Panc1 (cell line): ENCODE results near the gene N4BP2L1. TPM values are rescaled to one million over a fixed set of nuclear protein-coding genes. Genes with fewer than 3 reads are reported as not detected.

Experiments used
- ATAC-seq: fragments of 200-7000 bp; cut with Tn5 transposase; 2 replicates; pipeline ENCODE4 v1.9.1; 2020; ENCODE audit warnings: mild to moderate bottlenecking, moderate library complexity
- BruUV-seq: library from RNA; stranded (reverse); fragments of 400-500 nt; replicated peaks from 2 replicates; lab custom pipeline; 2021; lab: Mats Ljungman, UMichigan
- CTCF ChIA-PET: fragments of 300-600 bp; sonication (Branson Sonifier 250); formaldehyde crosslinking; loops from one replicate; lab custom pipeline; 2022; ENCODE audit warnings: antibody characterized with exemption; lab: Charles Lee
- POLR2A ChIA-PET: fragments of 300-600 bp; sonication (Branson Sonifier 250); formaldehyde crosslinking; loops from one replicate; lab custom pipeline; 2022; ENCODE audit warnings: antibody characterized with exemption; lab: Charles Lee
- DNase-seq: peaks from one replicate; pipeline ENCODE4 v3.0.0-alpha.2; 2010; ENCODE audit warnings: low read depth, low spot score
- H3K27ac ChIP-seq: 2 replicates; pipeline ENCODE4 v1.5.1; 2011; ENCODE audit warnings: mild to moderate bottlenecking, low read length, inconsistent platforms
- H3K27me3 ChIP-seq: fragments of 200-500 bp; sonication (Bioruptor generic); 2 replicates; pipeline ENCODE4 v1.6.0; 2014; ENCODE audit warnings: low read length, inconsistent platforms; ENCODE audit not compliant: control insufficient read depth, insufficient read depth
- H3K36me3 ChIP-seq: fragments of 200-500 bp; sonication (Bioruptor generic); 2 replicates; pipeline ENCODE4 v1.5.1; 2014; ENCODE audit warnings: inconsistent platforms, mild to moderate bottlenecking, low read length, moderate library complexity; ENCODE audit not compliant: control insufficient read depth, insufficient read depth
- H3K4me1 ChIP-seq: 2 replicates; pipeline ENCODE4 v1.5.1; 2011; ENCODE audit warnings: inconsistent platforms, mild to moderate bottlenecking, low read length, moderate library complexity; ENCODE audit not compliant: control insufficient read depth, insufficient read depth
- H3K4me3 ChIP-seq, 2 experiments: 2 replicates each; pipeline ENCODE4 v1.5.1; 2011 to 2012; ENCODE audit warnings: low read depth in 2 of 2, low read length in 2 of 2, mild to moderate bottlenecking in 2 of 2, inconsistent platforms in 1 of 2, moderate library complexity in 1 of 2
- H3K9me3 ChIP-seq: fragments of 200-500 bp; sonication (Bioruptor generic); 2 replicates; pipeline ENCODE4 v1.5.1; 2014; ENCODE audit warnings: low read depth, mild to moderate bottlenecking, inconsistent platforms, low read length, moderate library complexity; ENCODE audit not compliant: control insufficient read depth, insufficient read depth
- CTCF ChIP-seq: fragments of 450-650 bp; IDR thresholded peaks from 2 replicates; pipeline ENCODE4 v1.5.1; 2017; ENCODE audit warnings: mild to moderate bottlenecking
- POLR2AphosphoS5 ChIP-seq: IDR thresholded peaks from 2 replicates; pipeline ENCODE4 v1.6.1; 2012; ENCODE audit warnings: mild to moderate bottlenecking, low read depth, low read length, moderate library complexity
- REST ChIP-seq, 2 experiments: IDR thresholded peaks; 2 replicates each; pipeline ENCODE4 v1.6.1; 2011 to 2012; ENCODE audit warnings: low read depth in 2 of 2, control low read depth in 1 of 2, low read length in 1 of 2, mild to moderate bottlenecking in 1 of 2, moderate library complexity in 1 of 2; ENCODE audit not compliant: insufficient read depth in 1 of 2
- SIN3A ChIP-seq: IDR thresholded peaks from 2 replicates; pipeline ENCODE4 v1.6.1; 2012; ENCODE audit warnings: low read depth, mild to moderate bottlenecking, low read length, moderate library complexity, borderline replicate concordance; ENCODE audit not compliant: insufficient read depth
- TCF7L2 ChIP-seq: IDR thresholded peaks from 2 replicates; pipeline ENCODE4 v1.6.1; 2011; ENCODE audit warnings: mild to moderate bottlenecking, low read depth, low read length, inconsistent platforms
- in situ Hi-C: cut with HindIII; loops from 2 replicates; pipeline ENCODE4 v1.10.0; 2016; ENCODE audit warnings: low sequenced_read_pairs, low pct_unique_long_range_greater_than_20kb
- intact Hi-C: fragments of 100-400 bp; cut with micrococcal nuclease; formaldehyde crosslinking; loops from one replicate; pipeline ENCODE4 v1.10.0; 2022; ENCODE audit not compliant: unreplicated experiment
- total RNA-seq: library from RNA; stranded (reverse); gene quantifications from one replicate; pipeline ENCODE4 v1.2.1, GENCODE V29; 2021; ENCODE audit not compliant: unreplicated experiment

Gene N4BP2L1
- total RNA-seq, 1 experiment from 2014 or later: 1.8 TPM

- ChIA-PET POLR2A (no interaction called here), CTCF (no interaction called here)
Observed at GRCh38 chr13:32431361-32431760, 3.4 kb upstream of the N4BP2L1 start.

GRCh38 chr13:32430018-32430747 lies 2.3 kb upstream of the N4BP2L1 start:
- CTCF ChIA-PET: no interaction called here
- intact Hi-C loops: no loop called here
- H3K9me3 ChIP-seq: no peaks in the 10 kb centered on the region

More at GRCh38 chr13:32431361-32431760, 3.4 kb upstream of the N4BP2L1 start:
- no TSS peak for BruUV-seq
- intact Hi-C loops: no loop called here
- DNase-seq (no peak), ATAC-seq (no peak)
- Histone ChIP-seq H3K4me1 (peaks cover 5% of the 10 kb centered on the region), H3K9me3 (no peaks in the 10 kb centered on the region), H3K36me3 (no peaks in the 10 kb centered on the region; the same call in 1 of the 2 replicates), H3K27me3 (no peaks in the 10 kb centered on the region), H3K27ac (no peak overlapping the region), H3K4me3 (no peak overlapping the region)
- in situ Hi-C loops: no loop called here
- TF ChIP-seq CTCF (no peak), SIN3A (no peak), POLR2AphosphoS5 (no peak), TCF7L2 (no peak), REST (IDR thresholded peaks at IDR 0.05; ENCODE audit: insufficient read depth in 1 of 2, low read depth in 2 of 2, low read length in 1 of 2) (no peak)

More at GRCh38 chr13:32430018-32430747, 2.3 kb upstream of the N4BP2L1 start:
- Histone ChIP-seq H3K4me3 (no peak overlapping the region), H3K27me3 (no peaks in the 10 kb centered on the region), H3K36me3 (no peaks in the 10 kb centered on the region), H3K4me1 (peaks cover 6% of the 10 kb centered on the region), H3K27ac (no peak overlapping the region)
- no TSS peak for BruUV-seq
- no peak for DNase-seq
- POLR2A ChIA-PET: no interaction called here
- TF ChIP-seq SIN3A (no peak), POLR2AphosphoS5 (no peak), TCF7L2 (no peak), REST (IDR thresholded peaks at IDR 0.05; ENCODE audit: insufficient read depth in 1 of 2, low read depth in 2 of 2, low read length in 1 of 2) (no peak), CTCF (no peak)
- ATAC-seq: no peak
- in situ Hi-C loops: no loop called here
